Ishikawa (cell line): Measurements from ENCODE around the gene ADH4.

Experiments
- CEBPB ChIP-seq: IDR thresholded peaks from 2 replicates; pipeline ENCODE4 v1.6.1; 2012
- CREB1 ChIP-seq: IDR thresholded peaks from 2 replicates; pipeline ENCODE4 v1.6.1; 2012; ENCODE audit warnings: low read depth
- EGR1 ChIP-seq: IDR thresholded peaks from 2 replicates; pipeline ENCODE4 v1.6.1; 2012
- EP300 ChIP-seq: IDR thresholded peaks from 2 replicates; pipeline ENCODE4 v1.6.1; 2012; ENCODE audit warnings: borderline replicate concordance
- FOXM1 ChIP-seq: IDR thresholded peaks from 2 replicates; pipeline ENCODE4 v1.6.1; 2012; ENCODE audit warnings: low read depth, borderline replicate concordance
- MAX ChIP-seq: IDR thresholded peaks from 2 replicates; pipeline ENCODE4 v1.6.1; 2012
- NFIC ChIP-seq: IDR thresholded peaks from 2 replicates; pipeline ENCODE4 v1.6.1; 2012
- RAD21 ChIP-seq: IDR thresholded peaks from 2 replicates; pipeline ENCODE4 v1.6.1; 2012; ENCODE audit warnings: low read depth
- REST ChIP-seq: IDR thresholded peaks from 2 replicates; pipeline ENCODE4 v1.6.1; 2012; ENCODE audit warnings: low read depth, mild to moderate bottlenecking
- TAF1 ChIP-seq: IDR thresholded peaks from 2 replicates; pipeline ENCODE4 v1.6.1; 2012; ENCODE audit warnings: low read depth, mild to moderate bottlenecking
- TCF12 ChIP-seq: IDR thresholded peaks from 2 replicates; pipeline ENCODE4 v1.6.1; 2012; ENCODE audit warnings: low read depth
- TEAD4 ChIP-seq: IDR thresholded peaks from 2 replicates; pipeline ENCODE4 v1.6.1; 2012
- USF1 ChIP-seq: IDR thresholded peaks from 2 replicates; pipeline ENCODE4 v1.6.1; 2012
- YY1 ChIP-seq: IDR thresholded peaks from 2 replicates; pipeline ENCODE4 v1.6.1; 2012; ENCODE audit warnings: low read depth
- ZBTB7A ChIP-seq: IDR thresholded peaks from 2 replicates; pipeline ENCODE4 v1.6.1; 2012; ENCODE audit warnings: low read depth

ADH4 gene

DNA sequence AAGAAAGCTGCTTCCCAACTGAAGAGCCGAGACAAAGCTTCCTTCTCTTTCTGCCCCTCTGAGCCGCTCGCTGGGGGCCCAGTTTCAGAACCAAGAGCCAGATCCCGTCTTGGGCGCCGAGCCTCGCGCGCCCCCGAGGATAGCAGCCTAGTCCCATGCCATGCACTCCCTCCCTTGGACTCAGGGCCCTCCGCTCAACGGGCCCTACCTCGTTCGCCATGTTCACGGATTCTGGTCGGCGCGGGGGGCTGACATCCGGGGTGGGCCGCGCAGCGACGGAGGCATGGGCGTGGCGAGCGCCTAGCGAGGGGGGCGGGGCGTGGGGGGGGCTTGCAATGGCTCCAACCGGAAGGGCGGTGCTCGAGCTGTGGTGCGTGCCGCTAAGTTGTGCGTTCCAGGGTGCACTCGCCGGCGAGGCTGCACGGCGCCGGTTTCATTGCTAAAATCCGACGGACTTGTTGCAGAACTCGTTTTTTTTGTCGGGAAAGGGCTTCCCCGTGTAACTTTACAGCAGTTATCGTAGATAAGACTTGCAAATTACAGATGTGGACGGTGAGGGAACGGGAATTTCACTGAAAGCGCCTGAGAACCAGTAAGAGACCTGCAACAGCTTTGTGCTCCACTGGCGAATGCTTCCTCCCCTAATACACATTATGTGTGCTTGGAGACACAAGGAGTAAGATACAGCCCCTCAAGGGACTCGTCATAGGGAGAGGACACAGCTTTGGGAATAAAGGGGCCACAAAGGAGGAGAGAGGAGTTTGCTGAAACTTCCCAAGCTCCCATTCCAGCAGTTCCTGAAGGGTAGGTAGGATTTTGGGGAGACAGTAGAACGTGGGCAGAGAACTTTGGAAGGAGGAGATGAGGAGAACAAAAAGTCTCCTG, 55.4 kb downstream of the ADH4 start, which contains the start of gene ADH5:
Gene ADH5 (minus strand): TSS at position 308 of the 885 bp plus-strand sequence. CDS start 88 bp downstream, at position 220.
- TF ChIP-seq EGR1, result no peak
- TF ChIP-seq YY1, result peak; percentile 93
- TF ChIP-seq TEAD4, result no peak
- peak; percentile 76; the same call in 1 of the 2 replicates for TF ChIP-seq TAF1
- TF ChIP-seq USF1, result 0 out of 2 replicates have a peak, but pooled peaks have one; percentile 16
- no peak for TF ChIP-seq FOXM1
- TF ChIP-seq MAX, result peak; percentile 77
- TF ChIP-seq TCF12, result peak; percentile 65; the same call in 1 of the 2 replicates
- TF ChIP-seq NFIC, result no peak
- TF ChIP-seq EP300, result no peak
- TF ChIP-seq ZBTB7A, result no peak
- no peak for TF ChIP-seq CEBPB
- TF ChIP-seq RAD21, result no peak
- no peak for TF ChIP-seq CREB1
- TF ChIP-seq REST, result 0 out of 2 replicates have a peak, but pooled peaks have one; percentile 6

GRCh38 chr4:99088023-99088449, 56.1 kb downstream of the ADH4 start:
- TF ChIP-seq CEBPB (peak; percentile 67), FOXM1 (no peak)

DNA sequence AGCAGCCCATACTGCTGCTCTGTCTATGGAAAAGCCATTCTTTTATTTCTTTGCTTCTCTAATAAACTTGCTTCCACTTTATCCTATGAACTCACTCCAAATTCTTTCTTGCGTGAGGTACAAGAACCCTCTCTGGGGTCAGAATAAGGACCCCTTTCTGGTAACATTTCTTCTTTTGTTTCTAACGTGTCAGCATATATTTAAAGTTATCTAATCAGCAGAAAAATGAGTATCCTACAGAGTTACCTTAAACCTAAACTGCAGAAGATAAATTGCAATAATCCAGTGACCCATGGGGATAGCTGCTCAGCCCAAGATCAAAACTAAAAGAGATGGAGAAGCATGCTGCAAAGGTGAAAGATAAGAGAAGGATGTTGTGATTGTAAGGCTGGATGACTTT, 59.5 kb downstream of the ADH4 start:
- TF ChIP-seq NFIC (no peak), CEBPB (no peak), REST (no peak)

- TF ChIP-seq EGR1 (no peak), USF1 (no peak), FOXM1 (no peak), TAF1 (no peak)
These were observed 61.9 kb downstream of the ADH4 start for GRCh38 chr4:99082192-99082591.

- no peak for TF ChIP-seq YY1
- no peak for TF ChIP-seq TEAD4
- no peak for TF ChIP-seq EP300
- TF ChIP-seq FOXM1, result no peak
- no peak for TF ChIP-seq EGR1
- TF ChIP-seq MAX, result no peak
- no peak for TF ChIP-seq REST
- no peak for TF ChIP-seq TAF1
These were observed 64.3 kb downstream of the ADH4 start for GRCh38 chr4:99079625-99080295.
